K562 (cell line): ENCODE data around the gene ACTR3C. TPM values are rescaled to one million over a fixed set of nuclear protein-coding genes. Genes with fewer than 3 reads are reported as not detected.

Experiments
- E2F3 ChIP-seq: fragments of 250-450 bp; sonication (Bioruptor Pico); IDR thresholded peaks from 2 replicates; pipeline ENCODE4 v1.4.0; 2020; ENCODE audit warnings: mild to moderate bottlenecking
- EP300 ChIP-seq: IDR thresholded peaks from 2 replicates; pipeline ENCODE4 v1.6.1; 2012; ENCODE audit warnings: low read length, improper control_type of control experiment
- GATAD2B ChIP-seq: fragments of 450-650 bp; IDR thresholded peaks from 2 replicates; pipeline ENCODE4 v1.6.1; 2017; ENCODE audit warnings: mild to moderate bottlenecking, borderline replicate concordance
- HDAC2 ChIP-seq: fragments of 450-650 bp; IDR thresholded peaks from 2 replicates; pipeline ENCODE4 v1.6.1; 2016; ENCODE audit warnings: mild to moderate bottlenecking
- HMGXB4 ChIP-seq: sonication (generic); formaldehyde crosslinking; IDR thresholded peaks from 2 replicates; pipeline ENCODE4 v1.8.1; 2023; ENCODE audit warnings: mild to moderate bottlenecking, missing genetic modification reagents
- MAFG ChIP-seq: fragments of 450-650 bp; conservative IDR thresholded peaks from 2 replicates; pipeline ENCODE4 v1.6.1; 2016; ENCODE audit warnings: missing genetic modification characterization, missing compliant biosample characterization
- MGA ChIP-seq: fragments of 450-650 bp; IDR thresholded peaks from 2 replicates; pipeline ENCODE4 v1.6.1; 2016; ENCODE audit warnings: mild to moderate bottlenecking, moderate library complexity
- RBM17 ChIP-seq: fragments of 200-400 bp; formaldehyde crosslinking; IDR thresholded peaks from 2 replicates; pipeline ENCODE4 v1.6.1; 2017; ENCODE audit warnings: low read depth, mild to moderate bottlenecking, low read length, borderline replicate concordance
- SMAD1 ChIP-seq: fragments of 150-350 bp; IDR thresholded peaks from 2 replicates; pipeline ENCODE4 v1.6.1; 2014; ENCODE audit warnings: low read length, low read depth; ENCODE audit not compliant: partially characterized antibody
- SMAD3 ChIP-seq: fragments of 450-650 bp; formaldehyde crosslinking; conservative IDR thresholded peaks from 2 replicates; pipeline ENCODE4 v1.4.0; 2020; ENCODE audit warnings: mild to moderate bottlenecking
- USF1 ChIP-seq: sonication (generic); formaldehyde crosslinking; IDR thresholded peaks from 2 replicates; pipeline ENCODE4 v1.9.0; 2022; ENCODE audit warnings: mild to moderate bottlenecking, missing genetic modification reagents
- polyA plus RNA-seq, 8 experiments: library from polyadenylated mRNA; depleted of rRNA in 4 of 8; stranded (reverse) in 5 of 8; unstranded in 3 of 8; fragments of >200 nt; fragmentation: Nextera tagmentation in 2 of 8; fragmentation: Illumina TruSeq in 1 of 8; extraction: Ambion mirVana in 2 of 8; extraction: Trizol in 1 of 8; gene quantifications; 2 replicates each; pipeline versions ENCODE4 v1.2.1 to v1.2.3, GENCODE V29; 2011 to 2014; ENCODE audit warnings: inconsistent platforms in 1 of 8, missing spikeins in 1 of 8
- total RNA-seq, 7 experiments: library from RNA; depleted of rRNA in 6 of 7; stranded (reverse); fragments of >200 nt in 6 of 7; fragmentation: Illumina TruSeq in 2 of 7; extraction: Trizol in 2 of 7; gene quantifications; 2 replicates each; pipeline versions ENCODE4 v1.2.1 to v1.2.3, GENCODE V29; 2011 to 2021; ENCODE audit warnings: low replicate concordance in 1 of 7
- TF ChIP-seq, protein P1 (sequence below): fragments of 450-650 bp; IDR thresholded peaks from 2 replicates; pipeline ENCODE4 v1.6.1; 2016

ACTR3C gene
- total and polyA plus RNA-seq, 9 of the 15 experiments (the other 6 are each of a cell fraction or from before 2014, with no cell fraction given) = 9.0 to 35.4 (median 13.3) TPM

DNA sequence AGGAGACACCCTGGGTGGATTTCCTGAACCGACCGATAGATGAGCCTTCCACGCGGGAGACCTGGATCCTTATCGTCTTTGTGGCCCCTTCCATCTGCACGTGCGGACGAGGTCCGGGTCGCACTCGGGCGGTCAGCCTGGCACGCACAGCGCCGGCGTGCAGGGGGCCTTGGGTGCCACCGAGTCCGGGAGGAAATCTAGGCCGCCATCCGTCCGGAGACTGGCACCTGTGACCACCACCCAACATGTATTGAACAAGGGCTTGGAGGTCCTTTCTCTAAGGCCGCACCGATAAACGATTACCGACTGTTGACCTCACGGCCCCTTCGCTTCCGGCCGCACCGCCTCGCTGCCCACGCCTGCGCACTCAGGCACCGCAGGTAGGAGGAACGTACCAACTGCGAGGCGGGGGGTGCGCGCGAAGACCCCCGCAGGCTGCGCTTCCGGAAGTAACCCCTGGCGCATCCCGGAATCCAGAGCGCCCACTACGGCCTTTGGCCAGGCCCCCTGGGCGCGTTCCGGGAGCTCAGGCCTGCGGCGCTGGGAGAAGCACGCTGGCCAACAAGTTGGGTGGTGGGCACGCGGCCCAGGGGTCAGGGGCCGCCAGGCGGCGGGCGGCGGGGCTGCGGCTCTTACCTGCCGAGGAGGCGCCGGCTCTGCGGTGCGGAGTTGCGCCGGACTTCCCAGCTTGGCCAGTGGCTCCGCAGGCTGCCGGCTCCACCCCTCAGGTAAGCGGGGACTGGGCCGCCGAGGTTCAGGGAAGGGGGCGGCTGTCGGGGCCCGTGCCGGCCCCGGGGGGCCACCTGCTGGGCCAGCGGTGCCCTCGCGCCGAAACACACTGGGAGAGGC, at the start of gene ACTR3C, which contains the start of gene LRRC61 (continued):
- TF ChIP-seq HMGXB4 (CRISPR knock-in tag) (peak; percentile 86; the same call in 1 of the 2 replicates), MAFG (no peak), USF1 (peak; percentile 68), EP300 (peak; percentile 30; the same call in 1 of the 2 replicates), E2F3 (CRISPR knock-in tag) (peak; percentile 90; the same call in 1 of the 2 replicates), SMAD1 (peak; percentile 26), HDAC2 (peak; percentile 88; the same call in 1 of the 2 replicates), SMAD3 (0 out of 2 replicates have a peak, but pooled peaks have one; percentile 54), RBM17 (no peak), MGA (peak; percentile 99), GATAD2B (peak; percentile 16)
- TF ChIP-seq, protein P1, sequence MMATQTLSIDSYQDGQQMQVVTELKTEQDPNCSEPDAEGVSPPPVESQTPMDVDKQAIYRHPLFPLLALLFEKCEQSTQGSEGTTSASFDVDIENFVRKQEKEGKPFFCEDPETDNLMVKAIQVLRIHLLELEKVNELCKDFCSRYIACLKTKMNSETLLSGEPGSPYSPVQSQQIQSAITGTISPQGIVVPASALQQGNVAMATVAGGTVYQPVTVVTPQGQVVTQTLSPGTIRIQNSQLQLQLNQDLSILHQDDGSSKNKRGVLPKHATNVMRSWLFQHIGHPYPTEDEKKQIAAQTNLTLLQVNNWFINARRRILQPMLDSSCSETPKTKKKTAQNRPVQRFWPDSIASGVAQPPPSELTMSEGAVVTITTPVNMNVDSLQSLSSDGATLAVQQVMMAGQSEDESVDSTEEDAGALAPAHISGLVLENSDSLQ = no peak
